Fibroblast of lung (primary cell): ENCODE measurements around the gene BRD7. TPM values are rescaled to one million over a fixed set of nuclear protein-coding genes. Genes with fewer than 3 reads are reported as not detected.

Source experiments
- DNase-seq, 2 donors: peaks; one replicate each; pipeline versions ENCODE4 v3.0.0 to v3.0.0-alpha.2; 2010; ENCODE audit warnings: low read depth in 2 of 2
- H2AFZ ChIP-seq: 2 replicates; pipeline ENCODE4 v1.5.1; 2012; ENCODE audit warnings: low read length, control low read depth, inconsistent platforms
- H3K27ac ChIP-seq: 2 replicates; pipeline ENCODE4 v1.5.1; 2011; ENCODE audit warnings: low read length, control low read depth; ENCODE audit not compliant: insufficient read depth
- H3K27me3 ChIP-seq: 2 replicates; pipeline ENCODE4 v1.5.1; 2011; ENCODE audit warnings: mild to moderate bottlenecking, low read length; ENCODE audit not compliant: control insufficient read depth, insufficient read depth
- H3K36me3 ChIP-seq: 2 replicates; pipeline ENCODE4 v1.5.1; 2011; ENCODE audit warnings: low read length; ENCODE audit not compliant: control insufficient read depth, insufficient read depth
- H3K4me1 ChIP-seq: 2 replicates; pipeline ENCODE4 v1.5.1; 2011; ENCODE audit warnings: low read length; ENCODE audit not compliant: control insufficient read depth, insufficient read depth; ENCODE audit errors: extremely low read depth
- H3K4me2 ChIP-seq: 2 replicates; pipeline ENCODE4 v1.5.1; 2011; ENCODE audit warnings: low read length, control low read depth; ENCODE audit not compliant: insufficient read depth; ENCODE audit errors: extremely low read depth
- H3K4me3 ChIP-seq, 4 experiments: fragments of 200-600 bp in 1 of 4; sonication (generic) in 1 of 4; replicated peaks in 1 of 4; 2 replicates each; pipeline ENCODE4 v1.5.1; 2011 to 2016; ENCODE audit warnings: low read length in 4 of 4, low read depth in 3 of 4, mild to moderate bottlenecking in 3 of 4, control low read depth in 2 of 4, inconsistent platforms in 1 of 4, mixed read lengths in 1 of 4; ENCODE audit not compliant: insufficient read depth in 1 of 4; ENCODE audit errors: control extremely low read depth in 1 of 4
- H3K79me2 ChIP-seq: 2 replicates; pipeline ENCODE4 v1.5.1; 2012; ENCODE audit warnings: mild to moderate bottlenecking, low read length, inconsistent platforms; ENCODE audit not compliant: control insufficient read depth, insufficient read depth
- H3K9ac ChIP-seq: 2 replicates; pipeline ENCODE4 v1.5.1; 2011; ENCODE audit warnings: mild to moderate bottlenecking, low read length, control low read depth; ENCODE audit not compliant: insufficient read depth
- H3K9me3 ChIP-seq: 2 replicates; pipeline ENCODE4 v1.5.1; 2012; ENCODE audit warnings: low read depth, low read length; ENCODE audit not compliant: control insufficient read depth, insufficient read depth
- H4K20me1 ChIP-seq: 2 replicates; pipeline ENCODE4 v1.5.1; 2011; ENCODE audit warnings: low read length; ENCODE audit not compliant: control insufficient read depth, insufficient read depth; ENCODE audit errors: extremely low read depth
- CTCF ChIP-seq, 2 donors: IDR thresholded peaks in 1 of 2; conservative IDR thresholded peaks in 1 of 2; 1 replicate in 1 of 2; 2 replicates in 1 of 2; pipeline ENCODE4 v1.5.1; 2011 to 2012; ENCODE audit warnings: low read length in 2 of 2, control low read depth in 1 of 2, inconsistent platforms in 1 of 2, low read depth in 1 of 2, mild to moderate bottlenecking in 1 of 2
- EZH2 ChIP-seq: IDR thresholded peaks from 2 replicates; pipeline ENCODE4 v1.5.1; 2012; ENCODE audit warnings: low read length, control low read depth, mild to moderate bottlenecking; ENCODE audit errors: missing control alignments
- polyA plus RNA-seq, 2 donors: library from polyadenylated mRNA; depleted of rRNA in 1 of 2; stranded (reverse) in 1 of 2; unstranded in 1 of 2; fragments of >200 nt; gene quantifications; 2 replicates each; pipeline ENCODE4 v1.2.1, GENCODE V29; 2011 to 2012; ENCODE audit warnings: missing spikeins in 1 of 2
- total RNA-seq: library from RNA; depleted of rRNA; stranded (reverse); fragments of >200 nt; gene quantifications from 2 replicates; pipeline ENCODE4 v1.2.1, GENCODE V29; 2014

BRD7 gene
- total and polyA plus RNA-seq, 2 donors (not counting 1 experiment from before 2014, with no cell fraction given), result 50.0 to 51.5 TPM

DNA sequence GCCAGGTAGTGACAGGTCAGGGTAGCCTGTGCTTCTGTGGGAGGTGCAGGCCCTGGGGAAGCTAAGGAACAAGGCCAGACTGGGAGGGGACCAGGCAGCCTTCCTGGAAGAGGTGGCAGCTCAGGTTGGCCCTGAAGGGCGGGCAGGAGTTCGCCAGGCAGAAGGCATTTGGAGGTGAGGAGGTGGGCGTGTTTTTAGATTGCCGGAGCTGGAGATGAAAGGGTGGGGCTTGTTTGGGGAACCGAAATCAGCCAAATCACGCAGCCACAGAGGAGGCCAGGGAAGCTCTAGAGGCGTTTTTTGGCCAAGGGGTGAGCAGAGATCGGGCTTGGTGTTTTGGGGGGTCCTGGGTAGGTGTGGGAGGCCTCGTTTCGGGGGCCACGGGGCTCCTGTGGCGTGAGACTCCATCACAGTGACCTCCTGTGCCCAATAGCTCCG lies 94.9 kb downstream of the BRD7 start:
- Histone ChIP-seq H3K9ac (no peak overlapping the region), H3K27me3 (no peaks in the 10 kb centered on the region), H3K4me3 (no peak overlapping the region), H3K9me3 (no peaks in the 10 kb centered on the region), H3K79me2 (no peaks in the 10 kb centered on the region), H3K36me3 (no peaks in the 10 kb centered on the region), H3K4me2 (no peak overlapping the region), H2AFZ (no peak overlapping the region), H4K20me1 (no peaks in the 10 kb centered on the region), H3K27ac (no peak overlapping the region), H3K4me1 (no peaks in the 10 kb centered on the region)
- TF ChIP-seq EZH2 (no peak), CTCF (conservative IDR thresholded peaks at IDR 0.05 in 1 of 2, IDR thresholded peaks at IDR 0.05 in 1 of 2; ENCODE audit: low read depth in 1 of 2, low read length in 2 of 2) (no peak)
- DNase-seq, result no peak

DNA sequence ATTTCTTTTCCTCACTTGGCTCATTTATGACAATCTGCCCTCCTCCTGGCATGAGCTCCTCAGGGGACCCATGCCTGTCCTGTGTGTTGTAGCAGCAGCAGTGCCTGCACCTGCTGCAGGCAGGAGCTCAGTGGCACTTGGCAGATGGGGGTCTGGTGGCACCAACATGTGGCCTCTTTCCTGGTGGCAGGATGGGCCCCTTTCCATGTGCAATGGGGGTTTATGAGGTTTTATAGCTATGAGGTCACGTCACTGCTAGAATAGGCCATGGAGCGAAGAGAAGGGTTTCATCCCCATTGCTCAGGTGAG lies 95.5 kb downstream of the BRD7 start:
- no peak overlapping the region for H3K4me3 ChIP-seq
- no peak overlapping the region for H3K9ac ChIP-seq
- no peak for DNase-seq
- H3K27ac ChIP-seq, result no peak overlapping the region
- H3K4me1 ChIP-seq, result no peaks in the 10 kb centered on the region
- no peaks in the 10 kb centered on the region for H3K79me2 ChIP-seq
- no peak overlapping the region for H3K4me2 ChIP-seq
- H4K20me1 ChIP-seq, result no peaks in the 10 kb centered on the region
- TF ChIP-seq CTCF (conservative IDR thresholded peaks at IDR 0.05 in 1 of 2, IDR thresholded peaks at IDR 0.05 in 1 of 2; ENCODE audit: low read depth in 1 of 2, low read length in 2 of 2), result no peak
- TF ChIP-seq EZH2, result no peak
- H2AFZ ChIP-seq, result no peak overlapping the region
- no peaks in the 10 kb centered on the region for H3K9me3 ChIP-seq
- H3K27me3 ChIP-seq, result no peaks in the 10 kb centered on the region
- no peaks in the 10 kb centered on the region for H3K36me3 ChIP-seq

GRCh38 chr16:50272687-50273381 lies 96.0 kb downstream of the BRD7 start:
- Histone ChIP-seq H4K20me1 (no peaks in the 10 kb centered on the region), H3K36me3 (no peaks in the 10 kb centered on the region), H3K4me2 (no peak overlapping the region), H3K9me3 (no peaks in the 10 kb centered on the region), H3K27ac (no peak overlapping the region), H3K4me3 (no peak overlapping the region), H3K27me3 (no peaks in the 10 kb centered on the region), H3K9ac (no peak overlapping the region), H3K79me2 (no peaks in the 10 kb centered on the region), H3K4me1 (no peaks in the 10 kb centered on the region), H2AFZ (no peak overlapping the region)
- TF ChIP-seq EZH2 (no peak), CTCF (conservative IDR thresholded peaks at IDR 0.05 in 1 of 2, IDR thresholded peaks at IDR 0.05 in 1 of 2; ENCODE audit: low read depth in 1 of 2, low read length in 2 of 2) (no peak)
- no peak for DNase-seq
